HUES64 (cell line): ENCODE results near the gene SERPINB6. TPM values are rescaled to one million over a fixed set of nuclear protein-coding genes. Genes with fewer than 3 reads are reported as not detected.
A peak's percentile ranks its signal among the peaks of the same experiment; 100 is the strongest.

ENCODE experiments used
- H3K27ac ChIP-seq: 2 replicates; pipeline ENCODE4 v1.7.0; 2013; ENCODE audit warnings: low read depth, low read length, inconsistent platforms
- H3K27me3 ChIP-seq: 2 replicates; pipeline ENCODE4 v1.6.1; 2013; ENCODE audit warnings: mild to moderate bottlenecking, low read length; ENCODE audit not compliant: insufficient read depth
- H3K36me3 ChIP-seq: 2 replicates; pipeline ENCODE4 v1.6.1; 2013; ENCODE audit warnings: mild to moderate bottlenecking, low read length; ENCODE audit not compliant: insufficient read depth
- H3K4me1 ChIP-seq: 2 replicates; pipeline ENCODE4 v1.6.1; 2013; ENCODE audit warnings: mild to moderate bottlenecking, low read length, moderate library complexity; ENCODE audit not compliant: insufficient read depth
- H3K4me3 ChIP-seq: 2 replicates; pipeline ENCODE4 v1.5.1; 2013; ENCODE audit warnings: mild to moderate bottlenecking, low read length, moderate library complexity
- H3K9ac ChIP-seq: 2 replicates; pipeline ENCODE4 v1.6.1; 2013; ENCODE audit warnings: mild to moderate bottlenecking, low read depth, low read length
- H3K9me3 ChIP-seq: 2 replicates; pipeline ENCODE4 v1.6.1; 2013; ENCODE audit warnings: low read depth, low read length; ENCODE audit not compliant: insufficient read depth
- WGBS: fragments of 150-250, 120-280 bp; methylation state at CpG from one replicate; pipeline ENCODE4 v1.1.7; 2013; ENCODE audit warnings: missing lambda C conversion rate; 5-methylcytosine and 5-hydroxymethylcytosine counted together
- polyA plus RNA-seq, 2 experiments: library from polyadenylated mRNA; stranded (reverse); fragments of 50-300 nt; gene quantifications; one replicate each; pipeline ENCODE4 v1.2.3, GENCODE V29; 2013

SERPINB6 gene
- polyA plus RNA-seq (2013, experiment 1 of 2) = 15.9 TPM
- 21.7 TPM for polyA plus RNA-seq (2013, experiment 2 of 2)

DNA sequence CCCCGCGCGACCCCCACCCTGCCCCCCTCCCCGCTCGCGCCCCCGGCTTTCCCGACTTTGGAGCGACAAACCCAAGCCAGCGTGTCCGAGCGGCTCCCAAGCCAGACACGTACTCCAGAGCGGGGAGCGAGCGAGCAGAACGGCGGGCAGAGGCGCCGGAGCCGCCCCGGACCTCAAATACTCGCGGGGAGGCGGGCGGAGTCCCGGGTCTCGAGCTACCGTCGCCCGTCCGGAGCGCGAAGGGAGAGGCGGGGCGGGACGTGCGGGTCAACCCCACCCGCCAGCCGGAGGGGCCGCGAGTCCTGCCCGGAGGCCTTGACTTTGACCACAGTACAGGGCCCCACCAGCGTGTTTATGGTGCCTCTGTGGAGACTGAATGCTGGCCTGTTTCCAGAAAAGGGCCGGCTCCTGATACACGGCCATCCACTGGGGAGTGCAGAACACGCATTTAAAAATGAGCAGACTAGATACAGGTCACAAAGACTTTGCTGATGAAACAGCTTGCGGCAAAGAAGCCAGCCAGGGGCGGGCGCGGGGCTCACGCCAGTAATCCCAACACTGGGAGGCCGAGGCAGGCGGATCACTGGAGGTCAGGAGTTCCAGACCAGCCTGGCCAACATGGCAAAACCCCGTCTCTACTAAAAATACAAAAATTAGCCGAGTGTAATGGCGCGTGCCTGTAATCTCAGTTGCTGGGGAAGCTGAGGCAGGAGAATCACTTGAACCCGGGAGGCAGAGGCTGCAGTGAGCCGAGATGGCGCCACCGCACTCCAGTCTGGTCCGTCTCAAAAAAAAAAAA, at the start of gene SERPINB6:
Gene SERPINB6, minus strand, starts transcription at position 148 of the 799 bp plus-strand sequence. CDS start 12,235 bp downstream, outside the sequence.
- Histone ChIP-seq H3K4me3 (peak within 1 kb of the TSS; percentile 45), H3K27me3 (peaks cover 12% of the 10 kb centered on the region; the same call in 1 of the 2 replicates), H3K4me1 (peaks cover 7% of the 10 kb centered on the region; the same call in 1 of the 2 replicates), H3K36me3 (no peaks in the 10 kb centered on the region), H3K27ac (no peak within 1 kb of the TSS), H3K9ac (peak within 1 kb of the TSS; percentile 72), H3K9me3 (no peaks in the 10 kb centered on the region)
- WGBS = 15% methylated on average over 62 of the region's 63 CpGs

DNA sequence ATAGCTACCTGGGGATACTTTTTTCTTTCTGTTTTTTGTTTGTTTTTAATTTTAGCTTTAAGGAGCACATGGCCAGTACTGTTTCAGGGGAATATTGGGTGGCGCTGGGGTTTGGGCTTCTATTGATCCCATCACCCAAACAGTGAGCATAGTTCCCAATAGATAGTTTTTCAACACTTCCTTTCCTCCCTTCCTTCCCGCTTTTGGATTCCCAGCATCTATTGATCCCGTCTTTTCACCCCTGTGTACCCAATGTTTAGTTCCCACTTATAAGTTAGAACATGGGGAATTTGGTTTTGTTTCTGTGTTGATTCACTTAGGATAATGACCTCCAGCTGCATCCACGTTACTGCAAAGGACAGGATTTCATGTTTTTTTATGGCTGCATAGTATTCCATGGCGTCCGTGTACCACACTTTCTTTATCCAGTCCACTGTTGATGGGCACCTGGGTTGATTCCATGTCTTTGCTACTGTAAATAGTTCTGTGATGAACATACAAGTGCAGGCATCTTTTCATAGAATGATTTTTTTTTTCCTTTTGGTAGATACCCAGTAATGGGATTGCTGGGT, 48.5 kb upstream of the SERPINB6 start:
- Histone ChIP-seq H3K4me3 (no peak overlapping the region), H3K36me3 (peaks cover 58% of the 10 kb centered on the region), H3K27ac (no peak overlapping the region), H3K27me3 (no peaks in the 10 kb centered on the region), H3K9ac (no peak overlapping the region), H3K9me3 (no peaks in the 10 kb centered on the region; the same call in 1 of the 2 replicates), H3K4me1 (peaks cover 22% of the 10 kb centered on the region)
- 98% methylated on average over 6 of the region's 6 CpGs for whole genome bisulfite sequencing

DNA sequence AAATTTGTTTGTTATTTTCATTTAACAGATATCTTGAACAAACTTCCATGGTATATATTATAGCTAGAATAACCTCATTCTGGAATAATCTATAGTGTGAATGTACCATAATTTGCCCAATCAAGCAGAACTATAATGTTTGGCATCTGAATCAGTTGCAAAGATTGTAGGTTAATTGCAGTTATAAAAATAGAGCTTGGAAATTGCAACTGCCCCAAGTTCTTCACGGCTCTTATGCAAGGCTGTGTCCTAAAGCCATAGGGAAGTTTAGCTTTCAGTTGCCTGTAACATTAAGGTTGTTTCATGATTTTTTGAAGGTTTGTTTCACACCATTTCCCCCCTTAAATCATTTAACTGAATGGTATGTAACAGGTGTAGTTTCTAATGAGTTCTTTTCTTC, 47.7 kb upstream of the SERPINB6 start:
- Histone ChIP-seq H3K4me3 (no peak overlapping the region), H3K27me3 (no peaks in the 10 kb centered on the region), H3K4me1 (peaks cover 15% of the 10 kb centered on the region), H3K9ac (no peak overlapping the region), H3K27ac (no peak overlapping the region), H3K36me3 (peaks cover 65% of the 10 kb centered on the region), H3K9me3 (no peaks in the 10 kb centered on the region; the same call in 1 of the 2 replicates)
- 98% methylated on average over 1 of the region's 1 CpG for WGBS

DNA sequence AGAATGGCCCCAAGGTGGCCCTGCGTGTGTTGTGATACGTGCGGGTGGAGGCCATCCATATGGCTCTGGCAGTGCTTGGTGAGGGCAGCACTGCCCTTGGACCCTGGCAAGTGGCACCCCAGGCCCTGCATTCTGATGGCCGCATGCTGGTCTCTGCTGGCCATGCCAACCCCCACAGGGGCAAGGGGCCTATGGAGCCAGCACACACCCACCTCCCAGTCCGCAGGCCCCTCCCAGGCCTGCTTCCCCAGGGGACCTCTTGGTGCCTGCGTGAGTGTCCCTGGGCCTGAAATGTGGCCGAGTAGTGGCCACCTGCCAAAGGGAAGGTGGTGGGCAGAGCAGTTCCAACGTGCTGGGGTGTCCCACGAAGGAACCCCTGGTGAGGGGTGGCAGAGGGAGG, 45.9 kb upstream of the SERPINB6 start:
- H3K9ac ChIP-seq = no peak overlapping the region
- H3K4me3 ChIP-seq = no peak overlapping the region
- H3K9me3 ChIP-seq = peaks cover 4% of the 10 kb centered on the region; the same call in 1 of the 2 replicates
- 91% methylated on average over 9 of the region's 9 CpGs for WGBS
- H3K36me3 ChIP-seq = peaks cover 80% of the 10 kb centered on the region
- no peaks in the 10 kb centered on the region for H3K27me3 ChIP-seq
- no peaks in the 10 kb centered on the region for H3K4me1 ChIP-seq
- H3K27ac ChIP-seq = no peak overlapping the region

DNA sequence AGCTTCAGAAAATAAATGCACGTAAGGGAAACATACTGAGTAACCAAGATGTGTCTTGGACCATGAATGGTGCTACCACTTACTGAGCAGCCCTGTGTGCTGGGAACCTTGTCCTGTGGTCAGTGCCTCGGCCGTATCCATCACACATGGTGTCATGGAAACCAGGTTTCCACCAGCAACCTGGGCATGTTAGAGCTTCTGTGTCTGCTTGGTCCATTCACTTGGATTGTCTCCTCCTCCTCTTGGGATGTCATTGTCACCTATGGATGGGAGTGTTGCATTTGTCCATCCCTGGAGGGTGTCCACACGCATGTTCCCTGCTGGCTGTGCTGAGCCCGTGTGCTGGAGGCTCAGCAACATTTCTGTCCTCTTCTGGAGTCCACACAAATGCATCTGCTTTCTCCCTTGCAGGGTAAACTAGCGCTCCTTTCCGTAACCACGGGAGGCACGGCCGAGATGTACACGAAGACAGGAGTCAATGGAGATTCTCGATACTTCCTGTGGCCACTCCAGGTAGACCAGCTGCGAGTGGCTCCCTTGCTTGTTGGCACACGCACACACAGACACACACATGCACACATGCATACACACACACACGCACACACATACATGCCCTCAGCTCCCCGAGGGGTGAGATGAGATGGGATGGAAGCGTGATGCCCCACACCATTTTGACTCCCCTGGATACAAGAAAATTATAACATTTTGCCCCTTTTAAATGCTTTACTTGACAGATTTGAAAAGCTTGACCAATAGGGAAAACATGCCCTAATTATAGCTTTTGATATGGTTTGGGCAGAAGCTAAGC, 45.3 kb upstream of the SERPINB6 start:
- H3K36me3 ChIP-seq = peaks cover 87% of the 10 kb centered on the region
- peaks cover 10% of the 10 kb centered on the region; the same call in 1 of the 2 replicates for H3K9me3 ChIP-seq

DNA sequence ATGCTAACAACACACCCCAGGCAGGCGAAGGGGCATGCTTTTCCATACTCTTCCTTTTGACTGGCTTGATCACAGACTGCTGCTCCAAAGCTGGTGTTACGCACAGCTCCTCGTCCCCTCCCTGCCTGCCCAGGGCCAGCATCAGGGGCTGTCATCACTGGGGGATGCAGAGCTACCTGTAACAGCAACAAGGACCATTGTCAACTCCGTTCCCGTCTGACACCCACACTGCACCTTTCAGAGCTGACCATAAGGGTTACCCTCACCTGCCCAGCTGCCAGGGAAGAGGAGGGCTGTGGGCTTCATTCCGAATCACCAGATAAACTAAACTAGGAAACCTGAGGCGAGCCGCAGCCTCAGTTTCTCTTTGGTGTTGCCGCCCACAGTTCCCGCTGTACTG, 43.8 kb upstream of the SERPINB6 start:
- Histone ChIP-seq H3K4me3 (no peak overlapping the region), H3K9me3 (peaks cover 25% of the 10 kb centered on the region), H3K27ac (no peak overlapping the region), H3K36me3 (peaks cover 93% of the 10 kb centered on the region), H3K9ac (no peak overlapping the region), H3K27me3 (no peaks in the 10 kb centered on the region), H3K4me1 (peaks cover 3% of the 10 kb centered on the region; the same call in 1 of the 2 replicates)
- WGBS = 94% methylated on average over 10 of the region's 10 CpGs

More for the DNA sequence above, 45.3 kb upstream of the SERPINB6 start:
- Histone ChIP-seq H3K27ac (no peak overlapping the region), H3K9ac (no peak overlapping the region), H3K4me1 (no peaks in the 10 kb centered on the region), H3K4me3 (no peak overlapping the region), H3K27me3 (no peaks in the 10 kb centered on the region)
- 96% methylated on average over 17 of the region's 17 CpGs for WGBS

DNA sequence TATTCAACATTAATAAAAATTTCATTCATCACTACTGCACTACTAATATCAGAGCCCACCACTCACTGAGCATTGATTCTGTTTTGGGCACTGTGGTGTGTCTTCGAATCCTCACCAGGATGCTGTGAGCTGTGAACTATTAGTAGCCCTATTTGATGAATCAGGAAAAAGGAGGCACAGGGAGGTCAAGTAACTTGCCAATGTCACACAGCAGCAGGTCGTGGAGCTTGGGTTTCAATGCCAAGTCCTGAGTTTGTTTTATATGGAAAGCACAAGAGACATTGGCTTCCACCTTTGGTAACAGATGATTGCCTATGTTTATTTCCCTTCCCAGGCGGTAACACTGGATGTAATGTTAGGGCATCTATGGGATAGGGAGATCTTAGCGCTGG, 43.3 kb upstream of the SERPINB6 start:
- no peak overlapping the region for H3K27ac ChIP-seq

DNA sequence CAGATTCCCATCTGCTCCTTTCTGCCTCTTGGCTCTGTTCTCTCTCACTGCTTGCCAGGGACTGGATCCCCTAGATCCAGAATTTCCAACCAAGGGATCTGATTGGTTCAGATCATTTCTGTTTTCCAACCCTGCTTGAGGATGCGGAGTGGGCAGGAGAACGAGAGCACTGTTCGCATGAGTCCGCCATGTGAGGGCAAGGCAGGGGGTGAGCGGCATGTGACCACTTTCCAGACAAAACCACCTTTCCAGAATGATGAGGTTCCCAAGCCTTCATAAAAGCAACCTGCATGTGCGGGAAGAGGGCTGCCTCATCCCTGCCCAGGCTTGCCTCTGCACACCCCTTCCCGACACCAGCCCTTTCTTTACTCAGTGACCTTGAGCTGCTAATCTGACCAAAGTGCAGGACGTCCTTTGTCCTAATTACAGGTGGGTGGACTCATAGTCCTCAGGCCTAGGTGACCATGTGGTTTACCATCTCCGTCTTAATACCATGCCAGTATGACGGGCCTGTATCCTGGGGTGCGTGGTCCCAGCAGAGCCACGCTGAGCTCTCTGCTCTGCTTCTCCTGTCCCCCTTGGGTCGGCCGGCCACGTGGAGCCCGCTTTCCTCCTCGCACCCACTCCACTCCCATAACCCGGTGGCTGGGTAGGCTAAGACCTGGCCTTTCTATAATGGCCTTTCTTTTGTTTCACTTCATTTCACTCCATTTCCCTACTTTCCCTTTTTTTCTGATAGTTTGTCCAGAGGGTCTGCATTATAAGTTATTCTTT, 42.7 kb upstream of the SERPINB6 start:
- WGBS = 93% methylated on average over 18 of the region's 18 CpGs
- H3K27me3 ChIP-seq = no peaks in the 10 kb centered on the region
- H3K27ac ChIP-seq = no peak overlapping the region
- peaks cover 26% of the 10 kb centered on the region for H3K9me3 ChIP-seq
- no peak overlapping the region for H3K9ac ChIP-seq
- peaks cover 90% of the 10 kb centered on the region for H3K36me3 ChIP-seq
- peaks cover 13% of the 10 kb centered on the region for H3K4me1 ChIP-seq
- no peak overlapping the region for H3K4me3 ChIP-seq

More for the DNA sequence above, 43.3 kb upstream of the SERPINB6 start:
- no peaks in the 10 kb centered on the region for H3K27me3 ChIP-seq
- H3K4me3 ChIP-seq = no peak overlapping the region
- peaks cover 93% of the 10 kb centered on the region for H3K36me3 ChIP-seq
- peaks cover 26% of the 10 kb centered on the region for H3K9me3 ChIP-seq
- WGBS = 93% methylated on average over 4 of the region's 4 CpGs
- no peak overlapping the region for H3K9ac ChIP-seq
- H3K4me1 ChIP-seq = peaks cover 8% of the 10 kb centered on the region

DNA sequence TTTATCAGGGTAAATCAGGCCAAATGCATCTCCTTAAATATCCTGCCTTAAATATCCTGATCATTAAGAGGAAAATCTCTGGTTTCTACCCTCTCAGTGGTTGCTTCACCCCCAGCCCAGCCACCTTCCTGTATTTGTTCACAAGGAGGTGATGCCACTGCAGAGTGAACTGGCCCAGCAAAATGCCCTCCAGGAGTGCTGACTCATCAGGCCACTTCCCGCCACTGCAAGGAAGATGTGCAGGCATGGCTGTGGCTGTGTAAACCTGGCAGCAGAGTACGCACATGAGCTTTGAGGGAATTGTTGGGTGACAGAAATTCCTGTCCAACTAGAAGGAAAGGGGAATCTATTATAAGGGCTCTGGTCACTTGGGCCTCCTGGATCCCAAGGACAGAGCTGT, 42.1 kb upstream of the SERPINB6 start:
- WGBS = 98% methylated on average over 2 of the region's 2 CpGs
- Histone ChIP-seq H3K27ac (no peak overlapping the region), H3K36me3 (peaks cover 84% of the 10 kb centered on the region)

DNA sequence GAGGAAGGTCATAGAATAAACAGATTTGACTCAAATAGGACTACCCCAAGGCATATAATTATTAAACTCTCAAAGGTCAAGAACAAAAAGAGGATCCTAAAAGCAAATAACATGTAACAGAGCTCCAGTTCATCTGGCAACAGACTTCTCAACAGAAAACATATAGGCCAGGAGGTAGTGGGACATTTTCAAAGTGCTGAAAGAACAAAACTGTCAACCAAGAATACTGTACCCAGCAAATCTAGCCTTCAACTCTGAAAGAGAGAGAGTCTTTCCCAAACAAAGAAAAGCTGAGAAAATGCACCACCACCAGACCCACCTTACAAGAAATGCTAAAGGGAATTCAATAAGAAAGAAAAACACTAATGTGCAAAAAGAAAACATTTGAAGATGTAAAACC, 40.2 kb upstream of the SERPINB6 start:
- H3K27ac ChIP-seq = no peak overlapping the region
- H3K36me3 ChIP-seq = peaks cover 80% of the 10 kb centered on the region
- H3K4me1 ChIP-seq = peaks cover 18% of the 10 kb centered on the region
- no peak overlapping the region for H3K4me3 ChIP-seq
- no peak overlapping the region for H3K9ac ChIP-seq
- H3K9me3 ChIP-seq = peaks cover 26% of the 10 kb centered on the region
- H3K27me3 ChIP-seq = no peaks in the 10 kb centered on the region

More for the DNA sequence above, 42.1 kb upstream of the SERPINB6 start:
- H3K4me1 ChIP-seq = peaks cover 13% of the 10 kb centered on the region
- no peak overlapping the region for H3K4me3 ChIP-seq
- no peaks in the 10 kb centered on the region for H3K27me3 ChIP-seq
- no peak overlapping the region for H3K9ac ChIP-seq
- H3K9me3 ChIP-seq = peaks cover 26% of the 10 kb centered on the region
